ENCODE data around the gene NFYC.

Gene NFYC

DNA sequence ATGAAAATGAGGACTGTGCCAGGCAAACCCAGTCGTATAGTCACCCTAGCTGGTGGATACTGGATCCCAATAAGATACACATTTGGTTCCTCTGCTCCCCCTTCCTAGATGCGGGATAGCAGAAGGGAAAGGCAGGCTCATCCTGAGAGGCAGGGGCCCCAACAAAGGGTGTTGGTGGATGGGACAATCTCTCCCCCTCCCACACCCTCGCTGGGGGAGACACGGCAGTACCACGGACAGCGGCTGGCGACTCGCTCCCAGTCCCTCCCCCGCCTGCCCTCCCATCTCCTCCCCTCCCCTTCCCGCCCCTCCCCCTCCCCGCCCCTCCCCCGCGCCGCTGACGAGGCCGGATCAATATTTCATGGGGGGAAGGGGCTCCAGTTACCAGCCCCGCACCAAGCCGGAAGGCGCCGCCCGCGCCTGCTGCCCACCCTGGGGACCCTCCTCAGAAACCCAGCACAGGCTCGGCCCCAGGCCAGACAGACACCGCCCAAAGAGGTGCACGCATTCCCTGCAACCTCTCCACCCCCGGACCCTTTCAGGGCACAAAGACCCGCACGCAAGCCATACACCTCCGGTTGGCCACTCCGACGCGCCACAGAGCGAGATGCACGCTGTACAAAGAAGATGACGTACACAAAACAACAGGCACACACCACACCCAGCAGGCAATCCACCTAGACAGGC, 37.5 kb upstream of the NFYC start:
- H3K36me3 ChIP-seq (replicated peaks), result no peaks in the 10 kb centered on the region
- TF ChIP-seq, protein P1, sequence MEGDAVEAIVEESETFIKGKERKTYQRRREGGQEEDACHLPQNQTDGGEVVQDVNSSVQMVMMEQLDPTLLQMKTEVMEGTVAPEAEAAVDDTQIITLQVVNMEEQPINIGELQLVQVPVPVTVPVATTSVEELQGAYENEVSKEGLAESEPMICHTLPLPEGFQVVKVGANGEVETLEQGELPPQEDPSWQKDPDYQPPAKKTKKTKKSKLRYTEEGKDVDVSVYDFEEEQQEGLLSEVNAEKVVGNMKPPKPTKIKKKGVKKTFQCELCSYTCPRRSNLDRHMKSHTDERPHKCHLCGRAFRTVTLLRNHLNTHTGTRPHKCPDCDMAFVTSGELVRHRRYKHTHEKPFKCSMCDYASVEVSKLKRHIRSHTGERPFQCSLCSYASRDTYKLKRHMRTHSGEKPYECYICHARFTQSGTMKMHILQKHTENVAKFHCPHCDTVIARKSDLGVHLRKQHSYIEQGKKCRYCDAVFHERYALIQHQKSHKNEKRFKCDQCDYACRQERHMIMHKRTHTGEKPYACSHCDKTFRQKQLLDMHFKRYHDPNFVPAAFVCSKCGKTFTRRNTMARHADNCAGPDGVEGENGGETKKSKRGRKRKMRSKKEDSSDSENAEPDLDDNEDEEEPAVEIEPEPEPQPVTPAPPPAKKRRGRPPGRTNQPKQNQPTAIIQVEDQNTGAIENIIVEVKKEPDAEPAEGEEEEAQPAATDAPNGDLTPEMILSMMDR (IDR thresholded peaks at IDR 0.05; ENCODE audit: low read depth, low read length, missing control alignments), result no peak
- no peak for DNase-seq
- H3K27me3 ChIP-seq (replicated peaks), result peaks cover 8% of the 10 kb centered on the region
- H3K4me3 ChIP-seq (ENCODE audit: low read depth, low read length), result no peak overlapping the region
- H3K27ac ChIP-seq, result no peak overlapping the region
- in situ Hi-C loops (cut with HindIII; ENCODE audit: low pct_ligation_motif_present, low sequenced_read_pairs), result no loop called here

DNA sequence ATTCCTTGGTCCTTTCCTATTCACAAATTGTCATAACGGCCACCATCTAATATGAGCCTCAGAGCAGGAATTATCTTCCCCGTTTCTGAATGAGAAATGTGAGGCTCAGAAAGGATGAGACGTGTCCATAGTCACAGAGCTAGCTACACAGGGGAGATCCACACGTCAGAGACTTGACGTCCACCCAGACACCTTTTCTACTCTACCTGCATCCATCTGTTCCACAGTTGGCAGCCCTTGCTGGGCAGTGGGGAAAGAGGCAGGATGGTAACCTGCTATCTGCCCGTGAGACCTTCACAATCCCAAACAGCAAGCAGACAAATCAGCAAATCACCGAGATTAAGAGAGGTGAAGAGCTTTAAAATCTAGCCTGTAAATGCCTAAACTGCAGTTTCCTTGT, 34.5 kb upstream of the NFYC start:
- DNase-seq, result no peak
- TF ChIP-seq, protein P1 (IDR thresholded peaks at IDR 0.05; ENCODE audit: low read depth, low read length, missing control alignments), result no peak
- Histone ChIP-seq H3K36me3 (replicated peaks) (no peaks in the 10 kb centered on the region), H3K27ac (no peak overlapping the region), H3K4me3 (ENCODE audit: low read depth, low read length) (no peak overlapping the region), H3K27me3 (replicated peaks) (peaks cover 8% of the 10 kb centered on the region)
- in situ Hi-C loops (cut with HindIII; ENCODE audit: low pct_ligation_motif_present, low sequenced_read_pairs), result no loop called here

DNA sequence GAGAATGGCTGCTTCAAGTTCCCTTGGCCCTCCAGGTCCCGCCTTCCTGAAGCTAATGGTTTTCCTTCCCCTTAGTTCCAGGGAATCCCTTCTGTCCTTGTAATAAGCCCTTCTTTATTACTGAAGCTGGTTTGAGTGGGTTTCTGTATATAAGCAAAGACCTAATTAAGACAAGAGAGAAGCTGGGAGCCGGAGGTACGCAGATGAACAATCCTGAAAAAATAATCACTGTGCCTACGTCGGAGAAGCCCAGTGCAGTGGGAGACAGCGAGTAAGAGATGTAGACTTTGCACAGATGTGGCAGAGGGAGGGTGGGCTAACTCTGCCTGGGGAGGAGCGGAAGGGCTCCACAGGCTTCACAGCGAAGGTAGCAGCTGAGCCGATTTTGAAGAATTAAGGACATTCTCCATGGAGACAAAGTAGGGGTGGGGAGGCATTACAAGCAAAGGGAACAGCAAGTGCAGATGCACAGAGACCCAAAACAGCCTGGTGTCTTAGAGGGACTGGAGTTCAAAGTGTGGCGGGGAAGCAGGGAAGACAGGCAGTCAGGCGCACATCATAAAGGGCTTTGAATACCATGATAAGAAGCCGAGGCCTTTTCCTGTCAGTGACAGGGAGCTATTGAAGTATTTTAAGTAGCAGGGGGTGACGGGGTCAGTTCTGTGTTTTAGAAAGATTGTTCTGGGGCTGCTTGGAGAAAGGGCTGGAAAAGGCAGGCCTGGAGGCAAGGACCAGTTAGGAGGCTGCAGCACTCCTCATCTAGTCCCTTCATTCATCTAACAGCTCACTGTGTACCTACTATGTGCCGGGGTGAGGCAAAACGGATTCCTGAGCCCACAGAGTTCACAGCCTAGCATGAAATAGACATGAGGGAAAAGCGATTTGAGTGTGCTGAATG, 32.5 kb upstream of the NFYC start:
- in situ Hi-C loops (cut with HindIII; ENCODE audit: low pct_ligation_motif_present, low sequenced_read_pairs), result no loop called here

DNA sequence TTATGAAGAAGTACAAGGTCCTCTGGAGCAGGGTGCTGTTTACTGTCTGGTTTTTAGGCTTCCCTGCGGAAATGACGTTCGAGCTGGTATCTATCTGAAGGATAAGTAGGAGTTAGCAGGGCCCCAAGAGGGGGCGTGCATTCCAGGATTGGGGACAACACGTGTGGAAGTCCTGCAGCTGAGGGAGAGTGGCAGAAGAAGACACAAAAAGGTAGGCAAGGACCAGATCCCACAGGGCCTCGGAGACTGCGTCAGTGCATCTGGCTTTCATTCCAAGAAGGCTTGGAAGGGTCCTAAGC, 31.9 kb upstream of the NFYC start:
- H3K27me3 ChIP-seq (replicated peaks), result peaks cover 9% of the 10 kb centered on the region
- H3K27ac ChIP-seq, result no peak overlapping the region
- H3K4me3 ChIP-seq (ENCODE audit: low read depth, low read length), result no peak overlapping the region
- H3K36me3 ChIP-seq (replicated peaks), result no peaks in the 10 kb centered on the region
- no peak for DNase-seq
- TF ChIP-seq, protein P1 (IDR thresholded peaks at IDR 0.05; ENCODE audit: low read depth, low read length, missing control alignments), result no peak
- in situ Hi-C loops (cut with HindIII; ENCODE audit: low pct_ligation_motif_present, low sequenced_read_pairs), result no loop called here

More for the DNA sequence above, 32.5 kb upstream of the NFYC start:
- H3K27ac ChIP-seq, result no peak overlapping the region
- no peaks in the 10 kb centered on the region for H3K36me3 ChIP-seq (replicated peaks)
- H3K27me3 ChIP-seq (replicated peaks), result peaks cover 13% of the 10 kb centered on the region
- no peak overlapping the region for H3K4me3 ChIP-seq (ENCODE audit: low read depth, low read length)
- DNase-seq, result no peak
- TF ChIP-seq, protein P1 (IDR thresholded peaks at IDR 0.05; ENCODE audit: low read depth, low read length, missing control alignments), result no peak

DNA sequence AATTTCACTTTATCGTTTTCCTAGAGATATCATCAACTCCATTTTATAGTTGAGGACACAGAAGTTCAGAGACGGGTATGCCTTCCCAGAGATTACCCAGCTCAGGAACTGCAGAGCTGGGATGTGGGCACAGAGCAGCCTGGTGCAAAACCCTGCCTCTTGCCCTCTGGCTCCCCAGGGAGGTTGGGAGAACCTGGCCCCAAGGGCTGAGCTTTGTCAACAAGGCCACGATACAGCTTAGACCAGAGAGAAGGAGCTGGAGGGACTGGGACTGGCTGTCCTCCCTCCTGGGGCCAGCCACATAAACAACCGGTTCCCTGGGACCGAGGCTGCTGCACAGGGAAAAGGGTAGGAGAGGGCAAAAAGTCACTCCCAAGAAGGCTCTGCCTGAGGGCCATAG, 29.8 kb upstream of the NFYC start:
- no peak overlapping the region for H3K4me3 ChIP-seq (ENCODE audit: low read depth, low read length)
- DNase-seq, result no peak
- no peaks in the 10 kb centered on the region for H3K36me3 ChIP-seq (replicated peaks)
- TF ChIP-seq, protein P1 (IDR thresholded peaks at IDR 0.05; ENCODE audit: low read depth, low read length, missing control alignments), result no peak
- H3K27me3 ChIP-seq (replicated peaks), result peaks cover 12% of the 10 kb centered on the region
- H3K27ac ChIP-seq, result no peak overlapping the region
- in situ Hi-C loops (cut with HindIII; ENCODE audit: low pct_ligation_motif_present, low sequenced_read_pairs), result no loop called here

Data from brain microvascular endothelial cell (primary cell).